Thyroid gland (tissue), 4 donors: ENCODE measurements around the gene INPP5K. TPM values are rescaled to one million over a fixed set of nuclear protein-coding genes. Genes with fewer than 3 reads are reported as not detected.

ENCODE experiments used
- DNase-seq, 2 donors: peaks; one replicate each; pipeline ENCODE4 v3.0.0-alpha.2; 2019
- H3K27ac ChIP-seq, 3 donors: fragments of 200-600 bp; sonication (generic); 1 replicate in 2 of 3; 2 replicates in 1 of 3; pipeline ENCODE4 v1.5.1; 2016 to 2019; ENCODE audit warnings: mild to moderate bottlenecking in 1 of 3, moderate library complexity in 1 of 3
- H3K27me3 ChIP-seq: fragments of 200-600 bp; sonication (generic); one replicate; pipeline ENCODE4 v1.5.1; 2019
- H3K36me3 ChIP-seq, 2 donors: fragments of 200-600 bp; sonication (generic); one replicate each; pipeline ENCODE4 v1.5.1; 2016 to 2019
- H3K4me1 ChIP-seq, 2 donors: fragments of 200-600 bp; sonication (generic); one replicate each; pipeline ENCODE4 v1.5.1; 2017 to 2019
- H3K4me3 ChIP-seq, 3 donors: fragments of 200-600 bp; sonication (generic); replicated peaks in 1 of 3; 1 replicate in 2 of 3; 2 replicates in 1 of 3; pipeline ENCODE4 v1.5.1; 2016; ENCODE audit warnings: mild to moderate bottlenecking in 1 of 3
- H3K9me3 ChIP-seq: fragments of 200-600 bp; sonication (generic); one replicate; pipeline ENCODE4 v1.5.1; 2017
- CTCF ChIP-seq, 6 experiments: fragments of 200-600 bp in 3 of 6; fragments of 450-650 bp in 3 of 6; sonication (generic) in 3 of 6; IDR thresholded peaks; one replicate each; pipeline ENCODE4 v1.5.1; 2016 to 2019; ENCODE audit warnings: antibody characterized with exemption in 6 of 6, mild to moderate bottlenecking in 2 of 6, inconsistent platforms in 1 of 6, moderate library complexity in 1 of 6
- POLR2A ChIP-seq, 2 donors: fragments of 450-650 bp; IDR thresholded peaks; one replicate each; pipeline ENCODE4 v1.6.1; 2017; ENCODE audit warnings: antibody characterized with exemption in 2 of 2, mild to moderate bottlenecking in 2 of 2, moderate library complexity in 1 of 2
- WGBS, 2 donors: methylation state at CpG; one replicate each; pipeline ENCODE4 v1.1.5; 2017; 5-methylcytosine and 5-hydroxymethylcytosine counted together
- intact Hi-C: fragments of 100-400 bp; cut with DNase I; formaldehyde crosslinking; loops from one replicate; pipeline ENCODE4 v1.15.1; 2023
- total RNA-seq, 4 donors: library from RNA; depleted of rRNA; stranded (reverse); fragments of >200 nt; gene quantifications; one replicate each; pipeline ENCODE4 v1.2.3, GENCODE V29; 2016

Gene INPP5K
- total RNA-seq, 4 donors from 2014 or later, result 124 to 285 (median 158) TPM

GRCh38 chr17:1461198-1461944, 55.0 kb downstream of the INPP5K start:
- Histone ChIP-seq H3K27me3 (no peaks in the 10 kb centered on the region), H3K27ac (peak overlapping the region in 2 of 3 donors; percentile 81 to 82), H3K4me1 (peaks cover 15 to 25% of the 10 kb centered on the region in 2 donors), H3K36me3 (peaks cover 0 to 17% of the 10 kb centered on the region in 2 donors), H3K9me3 (no peaks in the 10 kb centered on the region), H3K4me3 (no peak overlapping the region)
- no peak for DNase-seq
- TF ChIP-seq CTCF (IDR thresholded peaks at IDR 0.05), result no peak
- no peak for TF ChIP-seq POLR2A (IDR thresholded peaks at IDR 0.05)
- intact Hi-C loops, result no loop called here
- WGBS, 2 donors, result 87 to 90% methylated on average over 18 of the region's 18 CpGs

GRCh38 chr17:1460233-1460632, 56.2 kb downstream of the INPP5K start:
- Histone ChIP-seq H3K27ac (peak overlapping the region; percentile 81 to 98 (median 82)), H3K4me1 (peaks cover 15 to 26% of the 10 kb centered on the region in 2 donors), H3K9me3 (no peaks in the 10 kb centered on the region), H3K4me3 (no peak overlapping the region), H3K36me3 (peaks cover 0 to 12% of the 10 kb centered on the region in 2 donors), H3K27me3 (no peaks in the 10 kb centered on the region)
- peak; percentile 98 for DNase-seq
- WGBS, 2 donors, result 2 to 12% methylated on average over 6 of the region's 6 CpGs
- intact Hi-C loops, result no loop called here
- no peak for TF ChIP-seq CTCF (IDR thresholded peaks at IDR 0.05)
- TF ChIP-seq POLR2A (IDR thresholded peaks at IDR 0.05), result peak in 1 of 2 donors; percentile 42

- H3K4me1 ChIP-seq, result peaks cover 40 to 53% of the 10 kb centered on the region in 2 donors
- peak in 1 of 6 experiments; percentile 13 for TF ChIP-seq CTCF (IDR thresholded peaks at IDR 0.05)
- TF ChIP-seq POLR2A (IDR thresholded peaks at IDR 0.05), result peak; percentile 75 to 95
- H3K27ac ChIP-seq, result peak within 1 kb of the TSS; percentile 81 to 98 (median 96)
- 0 to 2% methylated on average over 15 to 26 of the region's 93 CpGs for WGBS, 2 donors
- H3K4me3 ChIP-seq, result peak within 1 kb of the TSS; percentile 85 to 100 (median 95)
- peak; percentile 96 to 97 for DNase-seq
- H3K36me3 ChIP-seq, result no peaks in the 10 kb centered on the region
- intact Hi-C loops, result loop anchor here (5.0 to 10.0 kb wide), 2 partner anchors 61 to 71 kb away; partner anchors contain the start of gene INPP5K
- no peaks in the 10 kb centered on the region for H3K9me3 ChIP-seq
- H3K27me3 ChIP-seq, result no peaks in the 10 kb centered on the region
Measured at GRCh38 chr17:1455797-1456599, 60.4 kb downstream of the INPP5K start, which contains the start of gene CRK. CRK (minus strand) TSS chr17:1456232; CDS start chr17:1456117, 115 bp downstream.

- 0 to 2% methylated on average over 10 to 30 of the region's 31 CpGs for WGBS, 2 donors
- Histone ChIP-seq H3K36me3 (no peaks in the 10 kb centered on the region), H3K4me3 (peak overlapping the region; percentile 85 to 100 (median 95)), H3K27ac (peak overlapping the region; percentile 81 to 98 (median 96)), H3K9me3 (no peaks in the 10 kb centered on the region), H3K4me1 (peaks cover 34 to 47% of the 10 kb centered on the region in 2 donors), H3K27me3 (no peaks in the 10 kb centered on the region)
- peak; percentile 83 to 84 for DNase-seq
- TF ChIP-seq POLR2A (IDR thresholded peaks at IDR 0.05) (peak in 1 of 2 donors; percentile 10), CTCF (IDR thresholded peaks at IDR 0.05) (peak in 5 of 6 experiments; percentile 41 to 73 (median 68))
- intact Hi-C loops, result loop anchor here (5.0 to 10.0 kb wide), 2 partner anchors 62 to 71 kb away; partner anchors contain the start of gene INPP5K
Measured at GRCh38 chr17:1455291-1455796, 61.1 kb downstream of the INPP5K start.
